ENCODE results near the gene CFL1. TPM values are rescaled to one million over a fixed set of nuclear protein-coding genes. Genes with fewer than 3 reads are reported as not detected.

CFL1 gene
- total and polyA plus RNA-seq, 2 experiments from 2014 or later = 1,393 to 2,124 TPM

- no peak overlapping the region for H2AFZ ChIP-seq
- H3K79me2 ChIP-seq (replicated peaks; ENCODE audit: insufficient read depth) = no peaks in the 10 kb centered on the region
- H3K4me1 ChIP-seq (ENCODE audit: insufficient read depth) = no peaks in the 10 kb centered on the region; the same call in 1 of the 2 replicates
- H3F3A ChIP-seq (replicated peaks; ENCODE audit: low read depth) = 0 out of 2 replicates have a peak, but pooled peaks cover 4% of the 10 kb centered on the region
- H3K9me3 Mint-ChIP-seq = no peaks in the 10 kb centered on the region
- no peaks in the 10 kb centered on the region for H3K9me2 ChIP-seq (ENCODE audit: insufficient read depth)
- no peak overlapping the region for H3K27ac Mint-ChIP-seq
- ATAC-seq (no peak), DNase-seq (ENCODE audit: low spot score) (no peak)
- H3K4me3 ChIP-seq = no peak overlapping the region
- H3K4me1 Mint-ChIP-seq = peaks cover 5% of the 10 kb centered on the region; the same call in 1 of the 3 replicates
- H3K27ac ChIP-seq (ENCODE audit: low read depth) = no peak overlapping the region
- H3K27me3 Mint-ChIP-seq (ENCODE audit: insufficient read depth, low read depth, poor library complexity) = peaks cover 8% of the 10 kb centered on the region
- TF ChIP-seq POLR2AphosphoS5 (IDR thresholded peaks at IDR 0.05; ENCODE audit: low read depth) (no peak), ZNF331 (CRISPR knock-in tag; IDR thresholded peaks at IDR 0.05; ENCODE audit: low read depth) (no peak), EZH2phosphoT487 (IDR thresholded peaks at IDR 0.05; ENCODE audit: unreplicated experiment) (no peak), STAT1 (IDR thresholded peaks at IDR 0.05; ENCODE audit: unreplicated experiment) (no peak), NANOG (IDR thresholded peaks at IDR 0.05; ENCODE audit: borderline replicate concordance) (no peak), JUNB (IDR thresholded peaks at IDR 0.05; ENCODE audit: unreplicated experiment) (no peak)
- TF ChIP-seq, protein P1, sequence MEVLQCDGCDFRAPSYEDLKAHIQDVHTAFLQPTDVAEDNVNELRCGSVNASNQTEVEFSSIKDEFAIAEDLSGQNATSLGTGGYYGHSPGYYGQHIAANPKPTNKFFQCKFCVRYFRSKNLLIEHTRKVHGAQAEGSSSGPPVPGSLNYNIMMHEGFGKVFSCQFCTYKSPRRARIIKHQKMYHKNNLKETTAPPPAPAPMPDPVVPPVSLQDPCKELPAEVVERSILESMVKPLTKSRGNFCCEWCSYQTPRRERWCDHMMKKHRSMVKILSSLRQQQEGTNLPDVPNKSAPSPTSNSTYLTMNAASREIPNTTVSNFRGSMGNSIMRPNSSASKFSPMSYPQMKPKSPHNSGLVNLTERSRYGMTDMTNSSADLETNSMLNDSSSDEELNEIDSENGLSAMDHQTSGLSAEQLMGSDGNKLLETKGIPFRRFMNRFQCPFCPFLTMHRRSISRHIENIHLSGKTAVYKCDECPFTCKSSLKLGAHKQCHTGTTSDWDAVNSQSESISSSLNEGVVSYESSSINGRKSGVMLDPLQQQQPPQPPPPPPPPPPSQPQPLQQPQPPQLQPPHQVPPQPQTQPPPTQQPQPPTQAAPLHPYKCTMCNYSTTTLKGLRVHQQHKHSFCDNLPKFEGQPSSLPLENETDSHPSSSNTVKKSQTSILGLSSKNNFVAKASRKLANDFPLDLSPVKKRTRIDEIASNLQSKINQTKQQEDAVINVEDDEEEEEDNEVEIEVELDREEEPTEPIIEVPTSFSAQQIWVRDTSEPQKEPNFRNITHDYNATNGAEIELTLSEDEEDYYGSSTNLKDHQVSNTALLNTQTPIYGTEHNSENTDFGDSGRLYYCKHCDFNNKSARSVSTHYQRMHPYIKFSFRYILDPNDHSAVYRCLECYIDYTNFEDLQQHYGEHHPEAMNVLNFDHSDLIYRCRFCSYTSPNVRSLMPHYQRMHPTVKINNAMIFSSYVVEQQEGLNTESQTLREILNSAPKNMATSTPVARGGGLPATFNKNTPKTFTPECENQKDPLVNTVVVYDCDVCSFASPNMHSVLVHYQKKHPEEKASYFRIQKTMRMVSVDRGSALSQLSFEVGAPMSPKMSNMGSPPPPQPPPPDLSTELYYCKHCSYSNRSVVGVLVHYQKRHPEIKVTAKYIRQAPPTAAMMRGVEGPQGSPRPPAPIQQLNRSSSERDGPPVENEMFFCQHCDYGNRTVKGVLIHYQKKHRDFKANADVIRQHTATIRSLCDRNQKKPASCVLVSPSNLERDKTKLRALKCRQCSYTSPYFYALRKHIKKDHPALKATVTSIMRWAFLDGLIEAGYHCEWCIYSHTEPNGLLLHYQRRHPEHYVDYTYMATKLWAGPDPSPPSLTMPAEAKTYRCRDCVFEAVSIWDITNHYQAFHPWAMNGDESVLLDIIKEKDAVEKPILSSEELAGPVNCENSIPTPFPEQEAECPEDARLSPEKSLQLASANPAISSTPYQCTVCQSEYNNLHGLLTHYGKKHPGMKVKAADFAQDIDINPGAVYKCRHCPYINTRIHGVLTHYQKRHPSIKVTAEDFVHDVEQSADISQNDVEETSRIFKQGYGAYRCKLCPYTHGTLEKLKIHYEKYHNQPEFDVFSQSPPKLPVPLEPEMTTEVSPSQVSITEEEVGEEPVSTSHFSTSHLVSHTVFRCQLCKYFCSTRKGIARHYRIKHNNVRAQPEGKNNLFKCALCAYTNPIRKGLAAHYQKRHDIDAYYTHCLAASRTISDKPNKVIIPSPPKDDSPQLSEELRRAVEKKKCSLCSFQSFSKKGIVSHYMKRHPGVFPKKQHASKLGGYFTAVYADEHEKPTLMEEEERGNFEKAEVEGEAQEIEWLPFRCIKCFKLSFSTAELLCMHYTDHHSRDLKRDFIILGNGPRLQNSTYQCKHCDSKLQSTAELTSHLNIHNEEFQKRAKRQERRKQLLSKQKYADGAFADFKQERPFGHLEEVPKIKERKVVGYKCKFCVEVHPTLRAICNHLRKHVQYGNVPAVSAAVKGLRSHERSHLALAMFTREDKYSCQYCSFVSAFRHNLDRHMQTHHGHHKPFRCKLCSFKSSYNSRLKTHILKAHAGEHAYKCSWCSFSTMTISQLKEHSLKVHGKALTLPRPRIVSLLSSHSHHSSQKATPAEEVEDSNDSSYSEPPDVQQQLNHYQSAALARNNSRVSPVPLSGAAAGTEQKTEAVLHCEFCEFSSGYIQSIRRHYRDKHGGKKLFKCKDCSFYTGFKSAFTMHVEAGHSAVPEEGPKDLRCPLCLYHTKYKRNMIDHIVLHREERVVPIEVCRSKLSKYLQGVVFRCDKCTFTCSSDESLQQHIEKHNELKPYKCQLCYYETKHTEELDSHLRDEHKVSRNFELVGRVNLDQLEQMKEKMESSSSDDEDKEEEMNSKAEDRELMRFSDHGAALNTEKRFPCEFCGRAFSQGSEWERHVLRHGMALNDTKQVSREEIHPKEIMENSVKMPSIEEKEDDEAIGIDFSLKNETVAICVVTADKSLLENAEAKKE (CRISPR knock-in tag; IDR thresholded peaks at IDR 0.05) = no peak
- TF ChIP-seq, protein P2, sequence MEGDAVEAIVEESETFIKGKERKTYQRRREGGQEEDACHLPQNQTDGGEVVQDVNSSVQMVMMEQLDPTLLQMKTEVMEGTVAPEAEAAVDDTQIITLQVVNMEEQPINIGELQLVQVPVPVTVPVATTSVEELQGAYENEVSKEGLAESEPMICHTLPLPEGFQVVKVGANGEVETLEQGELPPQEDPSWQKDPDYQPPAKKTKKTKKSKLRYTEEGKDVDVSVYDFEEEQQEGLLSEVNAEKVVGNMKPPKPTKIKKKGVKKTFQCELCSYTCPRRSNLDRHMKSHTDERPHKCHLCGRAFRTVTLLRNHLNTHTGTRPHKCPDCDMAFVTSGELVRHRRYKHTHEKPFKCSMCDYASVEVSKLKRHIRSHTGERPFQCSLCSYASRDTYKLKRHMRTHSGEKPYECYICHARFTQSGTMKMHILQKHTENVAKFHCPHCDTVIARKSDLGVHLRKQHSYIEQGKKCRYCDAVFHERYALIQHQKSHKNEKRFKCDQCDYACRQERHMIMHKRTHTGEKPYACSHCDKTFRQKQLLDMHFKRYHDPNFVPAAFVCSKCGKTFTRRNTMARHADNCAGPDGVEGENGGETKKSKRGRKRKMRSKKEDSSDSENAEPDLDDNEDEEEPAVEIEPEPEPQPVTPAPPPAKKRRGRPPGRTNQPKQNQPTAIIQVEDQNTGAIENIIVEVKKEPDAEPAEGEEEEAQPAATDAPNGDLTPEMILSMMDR (conservative IDR thresholded peaks at IDR 0.05; ENCODE audit: low read depth in 2 of 2) = no peak
- TF ChIP-seq, protein P3, sequence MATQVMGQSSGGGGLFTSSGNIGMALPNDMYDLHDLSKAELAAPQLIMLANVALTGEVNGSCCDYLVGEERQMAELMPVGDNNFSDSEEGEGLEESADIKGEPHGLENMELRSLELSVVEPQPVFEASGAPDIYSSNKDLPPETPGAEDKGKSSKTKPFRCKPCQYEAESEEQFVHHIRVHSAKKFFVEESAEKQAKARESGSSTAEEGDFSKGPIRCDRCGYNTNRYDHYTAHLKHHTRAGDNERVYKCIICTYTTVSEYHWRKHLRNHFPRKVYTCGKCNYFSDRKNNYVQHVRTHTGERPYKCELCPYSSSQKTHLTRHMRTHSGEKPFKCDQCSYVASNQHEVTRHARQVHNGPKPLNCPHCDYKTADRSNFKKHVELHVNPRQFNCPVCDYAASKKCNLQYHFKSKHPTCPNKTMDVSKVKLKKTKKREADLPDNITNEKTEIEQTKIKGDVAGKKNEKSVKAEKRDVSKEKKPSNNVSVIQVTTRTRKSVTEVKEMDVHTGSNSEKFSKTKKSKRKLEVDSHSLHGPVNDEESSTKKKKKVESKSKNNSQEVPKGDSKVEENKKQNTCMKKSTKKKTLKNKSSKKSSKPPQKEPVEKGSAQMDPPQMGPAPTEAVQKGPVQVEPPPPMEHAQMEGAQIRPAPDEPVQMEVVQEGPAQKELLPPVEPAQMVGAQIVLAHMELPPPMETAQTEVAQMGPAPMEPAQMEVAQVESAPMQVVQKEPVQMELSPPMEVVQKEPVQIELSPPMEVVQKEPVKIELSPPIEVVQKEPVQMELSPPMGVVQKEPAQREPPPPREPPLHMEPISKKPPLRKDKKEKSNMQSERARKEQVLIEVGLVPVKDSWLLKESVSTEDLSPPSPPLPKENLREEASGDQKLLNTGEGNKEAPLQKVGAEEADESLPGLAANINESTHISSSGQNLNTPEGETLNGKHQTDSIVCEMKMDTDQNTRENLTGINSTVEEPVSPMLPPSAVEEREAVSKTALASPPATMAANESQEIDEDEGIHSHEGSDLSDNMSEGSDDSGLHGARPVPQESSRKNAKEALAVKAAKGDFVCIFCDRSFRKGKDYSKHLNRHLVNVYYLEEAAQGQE (IDR thresholded peaks at IDR 0.05; ENCODE audit: unreplicated experiment) = no peak
- H3K27me3 ChIP-seq (ENCODE audit: insufficient read depth) = peaks cover 12% of the 10 kb centered on the region
- no peak overlapping the region for H3K4me2 ChIP-seq
- no peaks in the 10 kb centered on the region; the same call in 1 of the 3 replicates for H3K36me3 Mint-ChIP-seq (ENCODE audit: low read depth)
- no peaks in the 10 kb centered on the region for H4K20me1 ChIP-seq (replicated peaks; ENCODE audit: insufficient read depth)
- H3K36me3 ChIP-seq (ENCODE audit: insufficient read depth) = no peaks in the 10 kb centered on the region
- H3K4me3 Mint-ChIP-seq = peak overlapping the region; percentile 73; the same call in 1 of the 3 replicates
Observed at GRCh38 chr11:65816696-65817095, 41.3 kb downstream of the CFL1 start.

Data from GM23338 (cell line).